B cell (primary cell): Measurements from ENCODE around the gene DHH. TPM values are rescaled to one million over a fixed set of nuclear protein-coding genes. Genes with fewer than 3 reads are reported as not detected.

Source experiments
- ATAC-seq: fragments of 200-7000 bp; cut with Tn5 transposase; one replicate; pipeline ENCODE4 v1.10.0; 2021; ENCODE audit warnings: low read depth, mild to moderate bottlenecking, moderate number of reproducible peaks, moderate library complexity
- CTCF ChIA-PET: fragments of 350-600 bp; sonication (Branson Sonifier 250); formaldehyde crosslinking; loops from one replicate; lab custom pipeline; 2021; ENCODE audit warnings: antibody characterized with exemption, inconsistent platforms; lab: Charles Lee
- POLR2A ChIA-PET: fragments of 350-600 bp; sonication (Branson Sonifier 250); formaldehyde crosslinking; loops from one replicate; lab custom pipeline; 2021; ENCODE audit warnings: antibody characterized with exemption; lab: Charles Lee
- DNase-seq: peaks from one replicate; pipeline ENCODE4 v3.0.0; 2013
- H2AFZ ChIP-seq: 2 replicates; pipeline ENCODE4 v1.6.1; 2012; ENCODE audit warnings: mild to moderate bottlenecking, low read depth, low read length; ENCODE audit not compliant: insufficient read depth, poor library complexity, severe bottlenecking
- H3K27ac ChIP-seq, 2 donors: 1 replicate in 1 of 2; 2 replicates in 1 of 2; pipeline ENCODE4 v1.5.1; 2012 to 2013; ENCODE audit warnings: low read length in 2 of 2, mild to moderate bottlenecking in 2 of 2, moderate library complexity in 1 of 2
- H3K27me3 ChIP-seq, 4 experiments: fragments of 200-600 bp in 1 of 4; sonication (generic) in 1 of 4; replicated peaks in 1 of 4; 1 replicate in 2 of 4; 2 replicates in 2 of 4; pipeline versions ENCODE4 v1.6.1 to v1.7.0; 2013 to 2016; ENCODE audit warnings: low read length in 3 of 4, mild to moderate bottlenecking in 2 of 4, mixed read lengths in 1 of 4, moderate library complexity in 1 of 4; ENCODE audit not compliant: insufficient read depth in 4 of 4, control insufficient read depth in 3 of 4; ENCODE audit errors: control extremely low read depth in 1 of 4
- H3K36me3 ChIP-seq, 2 experiments: replicated peaks in 1 of 2; 1 replicate in 1 of 2; 2 replicates in 1 of 2; pipeline versions ENCODE4 v1.6.1 to v1.7.1; 2013; ENCODE audit warnings: low read length in 1 of 2; ENCODE audit not compliant: insufficient read depth in 2 of 2, control insufficient read depth in 1 of 2; ENCODE audit errors: control extremely low read depth in 1 of 2, extremely low read depth in 1 of 2
- H3K4me1 ChIP-seq, 2 donors: fragments of 200-600 bp in 1 of 2; sonication (generic) in 1 of 2; 1 replicate in 1 of 2; 2 replicates in 1 of 2; pipeline versions ENCODE4 v1.5.1 to v1.6.1; 2013 to 2017; ENCODE audit warnings: low read length in 2 of 2; ENCODE audit not compliant: control insufficient read depth in 2 of 2, insufficient read depth in 2 of 2
- H3K4me2 ChIP-seq: replicated peaks from 2 replicates; pipeline ENCODE3; 2012; ENCODE audit warnings: mild to moderate bottlenecking, low read depth, low read length; ENCODE audit not compliant: poor library complexity, severe bottlenecking
- H3K4me3 ChIP-seq, 5 experiments: fragments of 200-600 bp in 1 of 5; sonication (generic) in 1 of 5; 1 replicate in 3 of 5; 2 replicates in 2 of 5; pipeline versions ENCODE4 v1.5.1 to v1.7.0; 2011 to 2016; ENCODE audit warnings: low read length in 4 of 5, mild to moderate bottlenecking in 4 of 5, low read depth in 2 of 5, control low read depth in 1 of 5, moderate library complexity in 1 of 5; ENCODE audit not compliant: insufficient read depth in 1 of 5; ENCODE audit errors: control extremely low read depth in 1 of 5, extremely low read depth in 1 of 5
- H3K79me2 ChIP-seq: fragments of 200-600 bp; sonication (generic); one replicate; pipeline ENCODE4 v1.6.0; 2016; ENCODE audit warnings: low read length; ENCODE audit not compliant: control insufficient read depth, insufficient read depth
- H3K9ac ChIP-seq: fragments of 200-600 bp; sonication (generic); 2 replicates; pipeline ENCODE4 v1.6.1; 2017; ENCODE audit warnings: mild to moderate bottlenecking, low read length, moderate library complexity
- H3K9me3 ChIP-seq, 3 donors: one replicate each; pipeline versions ENCODE4 v1.6.1 to v1.7.1; 2013; ENCODE audit warnings: low read length in 2 of 3; ENCODE audit not compliant: control insufficient read depth in 2 of 3, insufficient read depth in 1 of 3; ENCODE audit errors: control extremely low read depth in 1 of 3
- H4K20me1 ChIP-seq: 2 replicates; pipeline ENCODE4 v1.6.0; 2012; ENCODE audit warnings: mild to moderate bottlenecking, low read length; ENCODE audit not compliant: insufficient read depth, control insufficient read depth, poor library complexity, severe bottlenecking
- H3K27ac Mint-ChIP-seq: one replicate; pipeline ENCODE4 v1.8.0; 2021; ENCODE audit warnings: mixed read lengths
- H3K27me3 Mint-ChIP-seq: one replicate; pipeline ENCODE4 v1.8.0; 2021; ENCODE audit warnings: mixed read lengths
- H3K4me1 Mint-ChIP-seq: one replicate; pipeline ENCODE4 v1.8.0; 2021; ENCODE audit warnings: mixed read lengths
- H3K4me3 Mint-ChIP-seq: one replicate; pipeline ENCODE4 v1.8.0; 2021; ENCODE audit warnings: mixed read lengths
- H3K9me3 Mint-ChIP-seq: one replicate; pipeline ENCODE4 v1.8.0; 2022; ENCODE audit warnings: mixed read lengths; ENCODE audit not compliant: insufficient read depth
- CTCF ChIP-seq: fragments of 200-600 bp; IDR thresholded peaks from one replicate; pipeline ENCODE4 v1.8.0; 2022; ENCODE audit warnings: antibody characterized with exemption, mild to moderate bottlenecking
- EZH2 ChIP-seq: IDR thresholded peaks from 2 replicates; pipeline ENCODE4 v1.6.1; 2012; ENCODE audit warnings: borderline replicate concordance, low read depth, mild to moderate bottlenecking, moderate library complexity, low read length; ENCODE audit not compliant: insufficient read depth, poor library complexity, severe bottlenecking
- WGBS: methylation state at CpG from one replicate; pipeline ENCODE4 v1.1.5; 2013; ENCODE audit warnings: missing lambda C conversion rate; ENCODE audit not compliant: insufficient coverage; 5-methylcytosine and 5-hydroxymethylcytosine counted together
- intact Hi-C: fragments of 100-400 bp; cut with micrococcal nuclease; formaldehyde crosslinking; loops from one replicate; pipeline ENCODE4 v1.10.0; 2022
- polyA plus RNA-seq: library from polyadenylated mRNA; depleted of rRNA; stranded (reverse); fragments of >200 nt; gene quantifications from 2 replicates; pipeline ENCODE4 v1.2.3, GENCODE V29; 2012
- total RNA-seq, 2 donors: library from RNA; stranded (reverse); fragments of 120-200 nt in 1 of 2; gene quantifications; 1 replicate in 1 of 2; 2 replicates in 1 of 2; pipeline versions ENCODE4 v1.2.3 to v1.2.4, GENCODE V29; 2013 to 2022

The DHH gene
- total and polyA plus RNA-seq, 2 donors (not counting 1 experiment from before 2014, with no cell fraction given), result 0.07 to 0.81 TPM

DNA sequence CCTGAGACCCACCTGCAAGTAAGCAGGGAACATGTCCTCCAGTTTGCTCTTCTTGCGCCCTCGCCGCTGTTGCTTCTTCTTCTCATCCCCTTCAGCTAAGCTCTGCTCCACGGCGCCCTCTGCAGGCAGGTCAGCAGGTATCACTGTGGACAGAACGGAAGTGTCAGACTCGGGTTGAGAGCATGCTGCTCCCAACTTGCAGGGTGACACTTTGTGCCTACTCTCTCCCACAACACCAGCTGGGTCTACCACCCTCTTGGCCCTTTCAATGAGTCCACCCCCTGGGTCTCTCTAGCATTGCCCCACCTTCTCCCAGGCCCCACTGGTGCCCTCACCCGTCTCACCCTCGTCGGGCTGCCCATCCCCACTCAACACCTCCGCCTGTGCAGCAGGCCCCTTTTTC lies 50.7 kb downstream of the DHH start:
- DNase-seq (peak; percentile 79), ATAC-seq (peak; percentile 78)
- Histone ChIP-seq H3K27ac (no peak overlapping the region), H3K79me2 (peaks cover 44% of the 10 kb centered on the region), H3K9me3 (no peaks in the 10 kb centered on the region), H2AFZ (no peak overlapping the region), H3K4me3 (no peak overlapping the region), H4K20me1 (peaks cover 41% of the 10 kb centered on the region), H3K4me2 (no peak overlapping the region), H3K4me1 (no peaks in the 10 kb centered on the region), H3K9ac (no peak overlapping the region), H3K36me3 (peaks cover 2 to 96% of the 10 kb centered on the region in 2 experiments), H3K27me3 (no peaks in the 10 kb centered on the region)
- TF ChIP-seq CTCF, result peak; percentile 80
- no peak for TF ChIP-seq EZH2
- H3K27me3 Mint-ChIP-seq, result no peaks in the 10 kb centered on the region
- no peak overlapping the region for H3K4me3 Mint-ChIP-seq
- CTCF ChIA-PET, result interaction anchor here (0.6 to 4.2 kb wide), 17 partner anchors 9 to 190 kb away, joined by 3 to 25 read pairs (median 4); partner anchors contain the start of genes DDN, FKBP11 and RHEBL1
- intact Hi-C loops, result no loop called here
- POLR2A ChIA-PET, result no interaction called here
- 48% methylated on average over 8 of the region's 11 CpGs for WGBS
- peak overlapping the region; percentile 3 for H3K27ac Mint-ChIP-seq
- no peaks in the 10 kb centered on the region for H3K9me3 Mint-ChIP-seq
- H3K4me1 Mint-ChIP-seq, result peaks cover 2% of the 10 kb centered on the region

DNA sequence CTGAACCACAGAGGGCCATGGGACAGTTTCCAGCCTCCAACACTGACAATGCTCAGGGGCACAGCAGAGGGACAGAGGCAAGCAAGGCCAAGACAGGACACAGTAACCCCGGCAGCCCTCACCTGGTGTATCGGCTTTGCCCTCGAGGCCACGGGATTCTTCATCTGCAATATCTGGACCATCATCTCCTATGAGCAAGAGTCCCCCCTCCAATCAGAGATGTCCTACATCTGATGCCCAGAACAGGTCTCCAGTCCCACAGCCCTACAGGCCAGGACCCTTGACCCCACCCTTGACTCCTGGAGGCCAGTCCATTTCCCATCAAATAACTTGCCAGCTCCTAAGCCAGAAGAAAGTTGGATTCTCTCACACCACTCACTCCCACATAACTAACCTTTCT lies 51.4 kb downstream of the DHH start:
- WGBS, result 98% methylated on average over 4 of the region's 4 CpGs
- Histone ChIP-seq H3K79me2 (peaks cover 42% of the 10 kb centered on the region), H3K27ac (no peak overlapping the region), H2AFZ (no peak overlapping the region), H4K20me1 (peaks cover 38% of the 10 kb centered on the region), H3K27me3 (no peaks in the 10 kb centered on the region), H3K9ac (no peak overlapping the region), H3K4me2 (no peak overlapping the region), H3K4me1 (no peaks in the 10 kb centered on the region), H3K36me3 (peaks cover 2 to 95% of the 10 kb centered on the region in 2 experiments), H3K9me3 (no peaks in the 10 kb centered on the region), H3K4me3 (no peak overlapping the region)
- intact Hi-C loops, result no loop called here
- Mint-ChIP-seq H3K9me3 (no peaks in the 10 kb centered on the region), H3K27me3 (no peaks in the 10 kb centered on the region), H3K4me1 (peaks cover 2% of the 10 kb centered on the region), H3K27ac (no peak overlapping the region), H3K4me3 (no peak overlapping the region)
- ATAC-seq (no peak), DNase-seq (no peak)
- ChIA-PET POLR2A (no interaction called here), CTCF (interaction anchor here (0.6 to 4.2 kb wide), 16 partner anchors 9 to 190 kb away, joined by 3 to 25 read pairs (median 4); partner anchors contain the start of genes DDN and FKBP11)
- TF ChIP-seq EZH2, result no peak
- TF ChIP-seq CTCF, result no peak
